HEK293 (cell line): Measurements from ENCODE around the gene SLC39A11.

ENCODE experiments used
- CTCF ChIA-PET: fragments of 350-600 bp; formaldehyde crosslinking; extraction: SDS; loops from one replicate; lab custom pipeline; 2021; ENCODE audit warnings: antibody characterized with exemption; lab: Yijun Ruan, JAX
- POLR2A ChIA-PET: fragments of 300-600 bp; formaldehyde crosslinking; extraction: SDS; loops from one replicate; lab custom pipeline; 2020; ENCODE audit warnings: antibody characterized with exemption, inconsistent platforms; lab: Yijun Ruan, JAX
- H3K27ac ChIP-seq: fragments of 200-500 bp; sonication (Bioruptor generic); 2 replicates; pipeline ENCODE4 v1.5.1; 2014; ENCODE audit warnings: low read depth, low read length, control low read depth, inconsistent platforms; ENCODE audit errors: extremely low read depth
- H3K36me3 ChIP-seq, 2 experiments: fragments of 200-500 bp in 1 of 2; sonication (Bioruptor generic) in 1 of 2; 1 replicate in 1 of 2; 2 replicates in 1 of 2; pipeline ENCODE4 v1.5.1; 2014 to 2017; ENCODE audit warnings: inconsistent platforms in 2 of 2, low read length in 2 of 2; ENCODE audit not compliant: control insufficient read depth in 2 of 2, insufficient read depth in 1 of 2
- H3K4me1 ChIP-seq: fragments of 200-500 bp; sonication (Bioruptor generic); 2 replicates; pipeline ENCODE4 v1.5.1; 2014; ENCODE audit warnings: mild to moderate bottlenecking, low read length, inconsistent platforms; ENCODE audit not compliant: control insufficient read depth, insufficient read depth
- H3K4me3 ChIP-seq: 2 replicates; pipeline ENCODE4 v1.5.1; 2011; ENCODE audit warnings: low read depth, mild to moderate bottlenecking, control low read depth, low read length, moderate library complexity
- H3K9me3 ChIP-seq: fragments of 200-500 bp; sonication (Bioruptor generic); 2 replicates; pipeline ENCODE4 v1.5.1; 2014; ENCODE audit warnings: low read depth, low read length, inconsistent platforms; ENCODE audit not compliant: control insufficient read depth, insufficient read depth
- GLIS1 ChIP-seq: fragments of 450-650 bp; formaldehyde crosslinking; IDR thresholded peaks from 2 replicates; pipeline ENCODE4 v1.5.1; 2016; ENCODE audit warnings: missing biosample characterization, missing genetic modification characterization
- OSR2 ChIP-seq: fragments of 450-650 bp; formaldehyde crosslinking; IDR thresholded peaks from 2 replicates; pipeline ENCODE4 v1.5.1; 2016; ENCODE audit warnings: missing biosample characterization, missing genetic modification characterization
- ZNF132 ChIP-seq: fragments of 450-650 bp; formaldehyde crosslinking; IDR thresholded peaks from 2 replicates; pipeline ENCODE4 v1.5.1; 2017; ENCODE audit warnings: missing biosample characterization, missing genetic modification characterization, borderline replicate concordance
- ZNF140 ChIP-seq: fragments of 450-650 bp; formaldehyde crosslinking; IDR thresholded peaks from 2 replicates; pipeline ENCODE4 v1.5.1; 2016; ENCODE audit warnings: missing biosample characterization, missing genetic modification characterization
- ZNF433 ChIP-seq: fragments of 450-650 bp; formaldehyde crosslinking; IDR thresholded peaks from 2 replicates; pipeline ENCODE4 v1.5.1; 2016; ENCODE audit warnings: missing biosample characterization, missing genetic modification characterization, low read depth
- ZNF555 ChIP-seq: fragments of 450-650 bp; formaldehyde crosslinking; conservative IDR thresholded peaks from 2 replicates; pipeline ENCODE4 v1.5.1; 2017; ENCODE audit warnings: missing biosample characterization, mild to moderate bottlenecking, missing genetic modification characterization, inconsistent platforms
- ZNF610 ChIP-seq: fragments of 450-650 bp; formaldehyde crosslinking; IDR thresholded peaks from 2 replicates; pipeline ENCODE4 v1.5.1; 2016; ENCODE audit warnings: missing biosample characterization, missing genetic modification characterization, borderline replicate concordance
- ZNF629 ChIP-seq: fragments of 450-650 bp; formaldehyde crosslinking; IDR thresholded peaks from 2 replicates; pipeline ENCODE4 v1.5.1; 2017; ENCODE audit warnings: missing biosample characterization, missing genetic modification characterization
- ZNF792 ChIP-seq: fragments of 450-650 bp; formaldehyde crosslinking; IDR thresholded peaks from 2 replicates; pipeline ENCODE4 v1.5.1; 2016; ENCODE audit warnings: missing biosample characterization, missing genetic modification characterization
- ZNF843 ChIP-seq: fragments of 450-650 bp; formaldehyde crosslinking; IDR thresholded peaks from 2 replicates; pipeline ENCODE4 v1.5.1; 2016; ENCODE audit warnings: missing biosample characterization, missing genetic modification characterization
- TF ChIP-seq, protein P1 (sequence below): fragments of 450-650 bp; formaldehyde crosslinking; IDR thresholded peaks from 2 replicates; pipeline ENCODE4 v1.5.1; 2017; ENCODE audit warnings: missing biosample characterization, missing genetic modification characterization
- TF ChIP-seq, protein P2 (sequence below): fragments of 450-650 bp; formaldehyde crosslinking; IDR thresholded peaks from 2 replicates; pipeline ENCODE4 v1.5.1; 2016; ENCODE audit warnings: missing biosample characterization, missing genetic modification characterization

Gene SLC39A11

DNA sequence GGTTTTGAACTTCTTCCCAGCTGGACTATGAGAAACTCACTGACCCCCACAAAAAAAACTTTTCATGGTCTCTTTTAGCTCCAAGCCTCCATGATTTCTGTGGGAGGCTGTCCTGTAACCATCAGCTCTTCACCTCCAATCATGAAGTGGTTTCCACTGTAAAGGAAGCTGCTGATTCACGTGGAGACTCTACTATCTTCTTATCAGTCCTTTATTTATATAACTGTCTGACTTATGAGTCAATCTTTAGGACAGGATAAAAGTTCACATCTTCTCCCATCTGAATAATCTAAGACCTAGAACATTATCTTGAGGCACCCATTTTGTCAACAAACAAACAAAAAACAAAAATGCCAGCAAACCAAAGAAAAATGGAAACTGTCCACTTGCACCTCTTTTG is 409.9 kb downstream of the SLC39A11 start:
- CTCF ChIA-PET: interaction anchor here (0.6 to 3.6 kb wide), 5 partner anchors 43 to 1387 kb away, joined by 3 to 22 read pairs (median 4); no protein-coding TSS in a partner anchor
- Histone ChIP-seq H3K4me1 (peaks cover 26% of the 10 kb centered on the region), H3K36me3 (no peaks in the 10 kb centered on the region), H3K27ac (peak overlapping the region; percentile 86; the same call in 1 of the 2 replicates), H3K4me3 (no peak overlapping the region), H3K9me3 (no peaks in the 10 kb centered on the region)
- TF ChIP-seq ZNF610 (tag by site-specific recombination) (no peak), OSR2 (0 out of 2 replicates have a peak, but pooled peaks have one; percentile 38), ZNF629 (0 out of 2 replicates have a peak, but pooled peaks have one; percentile 12)
- POLR2A ChIA-PET: interaction anchor here (1.3 to 2.9 kb wide), 3 partner anchors 11 to 90 kb away, joined by 3 to 18 read pairs (median 4); no protein-coding TSS in a partner anchor

DNA sequence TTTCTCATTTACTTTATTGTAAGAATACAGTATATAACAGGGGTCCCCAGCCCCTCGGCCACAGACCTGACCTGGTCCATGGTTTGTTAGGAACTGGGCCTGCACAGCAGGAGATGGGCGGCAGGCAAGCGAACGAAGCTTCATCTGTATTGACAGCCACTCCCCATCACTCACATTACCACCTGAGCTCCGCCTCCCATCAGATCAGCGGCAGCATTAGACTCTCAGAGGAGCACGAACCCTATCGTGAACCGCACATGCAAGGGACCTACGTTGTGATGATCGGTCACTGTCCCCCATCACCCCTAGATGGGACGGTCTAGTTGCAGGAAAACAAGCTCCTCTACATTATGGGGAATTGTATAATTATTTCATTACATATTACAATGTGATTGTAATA is 410.6 kb downstream of the SLC39A11 start:
- CTCF ChIA-PET: interaction anchor here (0.6 to 3.6 kb wide), 4 partner anchors 43 to 244 kb away, joined by 3 to 22 read pairs (median 6); no protein-coding TSS in a partner anchor
- peaks cover 26% of the 10 kb centered on the region for H3K4me1 ChIP-seq

GRCh38 chr17:72677714-72678390 is 414.6 kb downstream of the SLC39A11 start:
- peaks cover 8% of the 10 kb centered on the region for H3K4me1 ChIP-seq
- POLR2A ChIA-PET: no interaction called here
- TF ChIP-seq ZNF140: peak; percentile 34; the same call in 1 of the 2 replicates
- peak; percentile 91 for TF ChIP-seq GLIS1 (tag by site-specific recombination)
- TF ChIP-seq, protein P1, sequence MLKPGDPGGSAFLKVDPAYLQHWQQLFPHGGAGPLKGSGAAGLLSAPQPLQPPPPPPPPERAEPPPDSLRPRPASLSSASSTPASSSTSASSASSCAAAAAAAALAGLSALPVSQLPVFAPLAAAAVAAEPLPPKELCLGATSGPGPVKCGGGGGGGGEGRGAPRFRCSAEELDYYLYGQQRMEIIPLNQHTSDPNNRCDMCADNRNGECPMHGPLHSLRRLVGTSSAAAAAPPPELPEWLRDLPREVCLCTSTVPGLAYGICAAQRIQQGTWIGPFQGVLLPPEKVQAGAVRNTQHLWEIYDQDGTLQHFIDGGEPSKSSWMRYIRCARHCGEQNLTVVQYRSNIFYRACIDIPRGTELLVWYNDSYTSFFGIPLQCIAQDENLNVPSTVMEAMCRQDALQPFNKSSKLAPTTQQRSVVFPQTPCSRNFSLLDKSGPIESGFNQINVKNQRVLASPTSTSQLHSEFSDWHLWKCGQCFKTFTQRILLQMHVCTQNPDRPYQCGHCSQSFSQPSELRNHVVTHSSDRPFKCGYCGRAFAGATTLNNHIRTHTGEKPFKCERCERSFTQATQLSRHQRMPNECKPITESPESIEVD (tag by site-specific recombination): peak; percentile 37; the same call in 1 of the 2 replicates
- TF ChIP-seq ZNF555 (tag by site-specific recombination): no peak
- TF ChIP-seq, all 188 proteins: peak for 3
- H3K4me3 ChIP-seq: no peak overlapping the region
- CTCF ChIA-PET: interaction anchor here (0.7 kb wide), 1 partner anchor 885 kb away, joined by 3 read pairs; no protein-coding TSS in a partner anchor
- H3K27ac ChIP-seq: no peak overlapping the region
- H3K36me3 ChIP-seq: no peaks in the 10 kb centered on the region
- no peaks in the 10 kb centered on the region for H3K9me3 ChIP-seq

More for the DNA sequence above, 410.6 kb downstream of the SLC39A11 start:
- no peaks in the 10 kb centered on the region for H3K9me3 ChIP-seq
- no peaks in the 10 kb centered on the region for H3K36me3 ChIP-seq
- TF ChIP-seq ZNF433 (tag by site-specific recombination): no peak
- peak; percentile 99 for TF ChIP-seq ZNF610 (tag by site-specific recombination)
- no peak overlapping the region for H3K27ac ChIP-seq
- POLR2A ChIA-PET: no interaction called here
- no peak overlapping the region for H3K4me3 ChIP-seq

- no peak overlapping the region for H3K27ac ChIP-seq
- H3K36me3 ChIP-seq: no peaks in the 10 kb centered on the region
- peaks cover under 1% of the 10 kb centered on the region for H3K4me1 ChIP-seq
- TF ChIP-seq ZNF792 (no peak), GLIS1 (tag by site-specific recombination) (peak; percentile 32), ZNF132 (tag by site-specific recombination) (no peak), ZNF843 (tag by site-specific recombination) (no peak)
- TF ChIP-seq, protein P2, sequence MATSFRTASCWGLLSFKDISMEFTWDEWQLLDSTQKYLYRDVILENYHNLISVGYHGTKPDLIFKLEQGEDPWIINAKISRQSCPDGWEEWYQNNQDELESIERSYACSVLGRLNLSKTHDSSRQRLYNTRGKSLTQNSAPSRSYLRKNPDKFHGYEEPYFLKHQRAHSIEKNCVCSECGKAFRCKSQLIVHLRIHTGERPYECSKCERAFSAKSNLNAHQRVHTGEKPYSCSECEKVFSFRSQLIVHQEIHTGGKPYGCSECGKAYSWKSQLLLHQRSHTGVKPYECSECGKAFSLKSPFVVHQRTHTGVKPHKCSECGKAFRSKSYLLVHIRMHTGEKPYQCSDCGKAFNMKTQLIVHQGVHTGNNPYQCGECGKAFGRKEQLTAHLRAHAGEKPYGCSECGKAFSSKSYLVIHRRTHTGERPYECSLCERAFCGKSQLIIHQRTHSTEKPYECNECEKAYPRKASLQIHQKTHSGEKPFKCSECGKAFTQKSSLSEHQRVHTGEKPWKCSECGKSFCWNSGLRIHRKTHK (tag by site-specific recombination): no peak
- TF ChIP-seq, all 188 proteins: peak for 1
- ChIA-PET CTCF (no interaction called here), POLR2A (no interaction called here)
- Histone ChIP-seq H3K4me3 (no peak overlapping the region), H3K9me3 (no peaks in the 10 kb centered on the region)
Measured at GRCh38 chr17:72677108-72677507, 415.4 kb downstream of the SLC39A11 start.
